HepG2 (cell line): ENCODE measurements around the gene KIAA0930. TPM values are rescaled to one million over a fixed set of nuclear protein-coding genes. Genes with fewer than 3 reads are reported as not detected.

Source experiments
- ATAC-seq: fragments of 200-7000 bp; cut with Tn5 transposase; 3 replicates; pipeline ENCODE4 v1.9.1; 2020; ENCODE audit warnings: mild to moderate bottlenecking, moderate library complexity
- BruUV-seq: library from RNA; stranded (reverse); fragments of 400-500 nt; replicated peaks from 2 replicates; lab custom pipeline; 2021; lab: Mats Ljungman, UMichigan
- CTCF ChIA-PET: fragments of 300-600 bp; formaldehyde crosslinking; extraction: SDS; loops from one replicate; lab custom pipeline; 2021; ENCODE audit warnings: low total read pairs, inconsistent platforms, low intra/inter-chr PET ratio; lab: Yijun Ruan, JAX
- POLR2A ChIA-PET: fragments of 350-600 bp; sonication (Branson Sonifier 250); formaldehyde crosslinking; loops from one replicate; lab custom pipeline; 2020; ENCODE audit warnings: antibody characterized with exemption, inconsistent platforms; lab: Yijun Ruan, JAX
- DNase-seq: peaks from one replicate; pipeline ENCODE4 v3.0.0-alpha.2; 2015; ENCODE audit warnings: low spot score
- FAIRE-seq: peaks from 3 replicates; lab custom pipeline; 2011; peaks lifted over from hg19 to GRCh38; lab: Jason Lieb, UNC
- H2AFZ ChIP-seq: one replicate; pipeline ENCODE4 v1.6.1; 2011; ENCODE audit warnings: low read length, inconsistent platforms
- H3K27ac ChIP-seq: fragments of 300-600 bp; 3 replicates; pipeline ENCODE4 v1.8.0; 2011; ENCODE audit warnings: mixed run types, mild to moderate bottlenecking, mixed read lengths, low read length, inconsistent platforms; ENCODE audit not compliant: insufficient read depth; ENCODE audit errors: extremely low read length
- H3K27me3 ChIP-seq, 2 experiments: fragments of 200-600 bp in 1 of 2; 2 replicates in 1 of 2; 3 replicates in 1 of 2; pipeline versions ENCODE4 v1.6.0 to v1.8.0; 2011; ENCODE audit warnings: low read length in 2 of 2, mild to moderate bottlenecking in 2 of 2, moderate library complexity in 2 of 2, inconsistent platforms in 1 of 2; ENCODE audit not compliant: insufficient read depth in 2 of 2, control insufficient read depth in 1 of 2
- H3K36me3 ChIP-seq, 2 experiments: fragments of 200-600 bp in 1 of 2; replicated peaks in 1 of 2; 2 replicates in 1 of 2; 3 replicates in 1 of 2; pipeline versions ENCODE4 v1.5.1 to v1.8.0; 2011; ENCODE audit warnings: low read length in 2 of 2, inconsistent platforms in 1 of 2; ENCODE audit not compliant: insufficient read depth in 2 of 2, control insufficient read depth in 1 of 2
- H3K4me1 ChIP-seq: 2 replicates; pipeline ENCODE4 v1.5.1; 2012; ENCODE audit warnings: low read length, inconsistent platforms; ENCODE audit not compliant: insufficient read depth
- H3K4me2 ChIP-seq: 2 replicates; pipeline ENCODE4 v1.6.0; 2011; ENCODE audit warnings: low read depth, low read length, inconsistent platforms
- H3K4me3 ChIP-seq, 3 experiments: fragments of 200-600 bp in 1 of 3; sonication (generic), shearing (Covaris generic) in 1 of 3; replicated peaks in 1 of 3; 2 replicates each; pipeline ENCODE4 v1.5.1; 2011 to 2016; ENCODE audit warnings: low read length in 3 of 3, inconsistent platforms in 2 of 3, low read depth in 2 of 3, mild to moderate bottlenecking in 2 of 3, control low read depth in 1 of 3, mixed read lengths in 1 of 3; ENCODE audit not compliant: insufficient read depth in 1 of 3
- H3K79me2 ChIP-seq: one replicate; pipeline ENCODE4 v1.6.1; 2011; ENCODE audit warnings: low read length, inconsistent platforms; ENCODE audit not compliant: insufficient read depth
- H3K9ac ChIP-seq: 2 replicates; pipeline ENCODE4 v1.6.0; 2011; ENCODE audit warnings: mild to moderate bottlenecking, low read depth, low read length, inconsistent platforms; ENCODE audit not compliant: insufficient read depth
- H3K9me3 ChIP-seq: 2 replicates; pipeline ENCODE4 v1.5.1; 2012; ENCODE audit warnings: mild to moderate bottlenecking, low read length
- H4K20me1 ChIP-seq: 2 replicates; pipeline ENCODE4 v1.6.0; 2011; ENCODE audit warnings: inconsistent platforms, mild to moderate bottlenecking, low read length, moderate library complexity; ENCODE audit not compliant: insufficient read depth
- CEBPB ChIP-seq: IDR thresholded peaks from 2 replicates; pipeline ENCODE4 v1.6.1; 2011; ENCODE audit warnings: low read depth, low read length, improper control_type of control experiment, borderline replicate concordance
- GRHL1 ChIP-seq: sonication (generic); formaldehyde crosslinking; conservative IDR thresholded peaks from 2 replicates; pipeline ENCODE4 v1.8.0; 2022; ENCODE audit warnings: missing genetic modification reagents
- PRDM15 ChIP-seq: sonication (generic); formaldehyde crosslinking; IDR thresholded peaks from 2 replicates; pipeline ENCODE4 v1.4.0; 2020; ENCODE audit warnings: missing genetic modification reagents
- ZNF574 ChIP-seq: sonication (generic); formaldehyde crosslinking; IDR thresholded peaks from 2 replicates; pipeline ENCODE4 v1.4.0; 2020; ENCODE audit warnings: missing genetic modification reagents
- WGBS: methylation state at CpG from one replicate; pipeline ENCODE4 v1.1.6; 2017; ENCODE audit warnings: low lambda C conversion rate; 5-methylcytosine and 5-hydroxymethylcytosine counted together
- in situ Hi-C: cut with HindIII; loops from 2 replicates; pipeline ENCODE4 v1.10.0; 2017; ENCODE audit warnings: low pct_unique_long_range_greater_than_20kb; ENCODE audit not compliant: extremely low pct_ligation_motif_present
- intact Hi-C: fragments of 100-400 bp; cut with micrococcal nuclease; formaldehyde crosslinking; loops from one replicate; pipeline ENCODE4 v1.10.0; 2022; ENCODE audit not compliant: unreplicated experiment
- polyA plus RNA-seq, 8 experiments: library from polyadenylated mRNA; depleted of rRNA in 3 of 8; stranded (reverse) in 7 of 8; unstranded in 1 of 8; fragments of >200 nt; fragmentation: Illumina TruSeq in 4 of 8; extraction: Trizol in 4 of 8; gene quantifications; 2 replicates each; pipeline versions ENCODE4 v1.2.1 to v1.2.3, GENCODE V29; 2011 to 2016; ENCODE audit warnings: low read depth in 4 of 8, missing spikeins in 1 of 8, mixed read lengths in 1 of 8; ENCODE audit not compliant: insufficient read depth in 1 of 8
- total RNA-seq, 5 experiments: library from RNA; depleted of rRNA; stranded (reverse); fragments of >200 nt; fragmentation: Illumina TruSeq; extraction: Trizol; gene quantifications; 2 replicates each; pipeline ENCODE4 v1.2.3, GENCODE V29; 2016; ENCODE audit warnings: low read depth in 1 of 5

The KIAA0930 gene
- total and polyA plus RNA-seq, 2 of the 13 experiments (the other 11 are each of a cell fraction or from before 2014, with no cell fraction given) = 27.0 to 38.2 TPM

GRCh38 chr22:45169591-45170466 is 70.9 kb downstream of the KIAA0930 start (continued):
- TF ChIP-seq ZNF574 (CRISPR knock-in tag) (no peak), GRHL1 (no peak)
- TF ChIP-seq, all 625 proteins: peak for 0

GRCh38 chr22:45166932-45167331 is 73.8 kb downstream of the KIAA0930 start:
- Histone ChIP-seq H4K20me1 (peaks cover 4% of the 10 kb centered on the region; the same call in 1 of the 2 replicates), H3K27me3 (peaks cover 0 to 4% of the 10 kb centered on the region in 2 experiments; a peak in 2 of 5 replicates), H3K36me3 (peaks cover 6 to 43% of the 10 kb centered on the region in 2 experiments), H3K4me1 (peaks cover 41% of the 10 kb centered on the region), H3K4me2 (no peak overlapping the region), H3K27ac (no peak overlapping the region), H3K9me3 (no peaks in the 10 kb centered on the region), H3K79me2 (peaks cover 63% of the 10 kb centered on the region), H2AFZ (no peak overlapping the region), H3K9ac (no peak overlapping the region), H3K4me3 (no peak overlapping the region)
- no TSS peak for BruUV-seq
- ChIA-PET CTCF (no interaction called here), POLR2A (no interaction called here)
- peak; percentile 58; the same call in 1 of the 2 replicates for TF ChIP-seq CEBPB
- no peak for TF ChIP-seq PRDM15 (CRISPR knock-in tag)
- no peak for DNase-seq
- in situ Hi-C loops (loop anchor here (10.0 kb wide), 1 partner anchor 78 kb away; the partner anchor contains the start of gene KIAA0930), intact Hi-C loops (no loop called here)
- FAIRE-seq = no peak
- 92% methylated on average over 5 of the region's 5 CpGs for WGBS
- ATAC-seq = no peak
